ENCODE results near the gene GRIK3.

Gene GRIK3

GRCh38 chr1:36776948-36777831 lies 257.1 kb downstream of the GRIK3 start:
- CTCF ChIA-PET = no interaction called here
- no peak for TF ChIP-seq CTCF (IDR thresholded peaks at IDR 0.05; ENCODE audit: insufficient read depth, low read length, missing control alignments)
- no peak for DNase-seq (ENCODE audit: low read depth, low spot score)
- H3K4me3 ChIP-seq (ENCODE audit: low read depth, low read length) = no peak overlapping the region
- POLR2A ChIA-PET = no interaction called here

- DNase-seq (ENCODE audit: low read depth, low spot score) = no peak
- ChIA-PET POLR2A (no interaction called here), CTCF (no interaction called here)
- no peak overlapping the region for H3K4me3 ChIP-seq (ENCODE audit: low read depth, low read length)
- TF ChIP-seq CTCF (IDR thresholded peaks at IDR 0.05; ENCODE audit: insufficient read depth, low read length, missing control alignments) = no peak
Observed at GRCh38 chr1:36776256-36776655, 258.1 kb downstream of the GRIK3 start.

GRCh38 chr1:36775716-36776115 lies 258.6 kb downstream of the GRIK3 start:
- no peak overlapping the region for H3K4me3 ChIP-seq (ENCODE audit: low read depth, low read length)
- ChIA-PET POLR2A (no interaction called here), CTCF (no interaction called here)
- DNase-seq (ENCODE audit: low read depth, low spot score) = no peak
- TF ChIP-seq CTCF (IDR thresholded peaks at IDR 0.05; ENCODE audit: insufficient read depth, low read length, missing control alignments) = no peak

- ChIA-PET POLR2A (no interaction called here), CTCF (no interaction called here)
- no peak overlapping the region for H3K4me3 ChIP-seq (ENCODE audit: low read depth, low read length)
- no peak for DNase-seq (ENCODE audit: low read depth, low spot score)
- TF ChIP-seq CTCF (IDR thresholded peaks at IDR 0.05; ENCODE audit: insufficient read depth, low read length, missing control alignments) = no peak
Observed at GRCh38 chr1:36773827-36774541, 260.3 kb downstream of the GRIK3 start.

GRCh38 chr1:36772647-36773495 lies 261.4 kb downstream of the GRIK3 start:
- no peak overlapping the region for H3K4me3 ChIP-seq (ENCODE audit: low read depth, low read length)
- ChIA-PET CTCF (no interaction called here), POLR2A (no interaction called here)
- no peak for DNase-seq (ENCODE audit: low read depth, low spot score)
- no peak for TF ChIP-seq CTCF (IDR thresholded peaks at IDR 0.05; ENCODE audit: insufficient read depth, low read length, missing control alignments)
